GM18951 (cell line): ENCODE results near the gene GLP2R.

Source experiments
- POLR2A ChIP-seq: IDR thresholded peaks from 4 replicates; pipeline ENCODE4 v1.6.1; 2011; ENCODE audit warnings: mild to moderate bottlenecking; ENCODE audit not compliant: insufficient read length, insufficient read depth; ENCODE audit errors: extremely low read depth
- in situ Hi-C: fragments of 300-500 bp; cut with MboI; formaldehyde crosslinking; loops from one replicate; pipeline ENCODE4 v1.12.0; 2022; ENCODE audit warnings: low sequenced_read_pairs, mixed read lengths, inconsistent platforms; ENCODE audit not compliant: unreplicated experiment

Gene GLP2R

DNA sequence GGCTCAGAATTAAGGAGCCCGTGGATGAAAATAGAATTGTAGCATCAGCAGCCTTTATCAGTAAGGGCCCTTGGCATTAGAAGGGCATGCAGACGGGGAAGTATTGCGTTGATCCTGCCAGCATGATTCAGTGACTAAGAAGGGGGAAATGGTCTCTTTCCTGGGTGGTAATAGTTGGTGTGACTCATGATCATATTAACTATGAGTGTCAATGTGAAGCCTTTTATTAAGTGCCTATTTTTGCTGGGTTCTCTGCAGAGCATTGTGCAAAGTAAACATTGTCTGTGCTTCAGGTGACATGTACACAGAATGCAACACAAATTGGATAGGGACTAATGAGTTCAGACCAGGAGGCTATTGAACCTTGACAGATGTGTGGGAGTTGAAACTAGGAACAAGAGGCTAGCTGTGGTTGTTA, 54.9 kb downstream of the GLP2R start:
- in situ Hi-C loops: no loop called here

DNA sequence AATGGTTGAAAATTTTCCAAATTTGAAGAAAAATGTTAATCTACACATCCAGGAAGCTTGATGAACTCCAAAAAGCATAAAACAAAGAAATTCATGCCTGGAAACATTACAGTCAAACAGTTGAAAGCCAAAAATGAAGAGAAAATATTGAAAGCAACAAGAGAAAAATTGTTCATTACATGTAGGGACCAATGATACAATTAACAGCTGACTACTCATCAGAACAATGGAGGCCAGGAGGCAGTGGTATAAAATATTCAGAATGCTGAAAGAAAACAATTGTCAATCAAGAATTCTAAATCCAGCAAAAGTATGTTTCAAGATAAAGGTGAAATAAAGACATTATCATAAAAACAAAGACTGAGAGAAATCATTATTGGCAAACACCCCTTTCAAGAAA, 57.7 kb downstream of the GLP2R start:
- in situ Hi-C loops: no loop called here
- TF ChIP-seq POLR2A: no peak

More for the DNA sequence above, 54.9 kb downstream of the GLP2R start:
- no peak for TF ChIP-seq POLR2A

DNA sequence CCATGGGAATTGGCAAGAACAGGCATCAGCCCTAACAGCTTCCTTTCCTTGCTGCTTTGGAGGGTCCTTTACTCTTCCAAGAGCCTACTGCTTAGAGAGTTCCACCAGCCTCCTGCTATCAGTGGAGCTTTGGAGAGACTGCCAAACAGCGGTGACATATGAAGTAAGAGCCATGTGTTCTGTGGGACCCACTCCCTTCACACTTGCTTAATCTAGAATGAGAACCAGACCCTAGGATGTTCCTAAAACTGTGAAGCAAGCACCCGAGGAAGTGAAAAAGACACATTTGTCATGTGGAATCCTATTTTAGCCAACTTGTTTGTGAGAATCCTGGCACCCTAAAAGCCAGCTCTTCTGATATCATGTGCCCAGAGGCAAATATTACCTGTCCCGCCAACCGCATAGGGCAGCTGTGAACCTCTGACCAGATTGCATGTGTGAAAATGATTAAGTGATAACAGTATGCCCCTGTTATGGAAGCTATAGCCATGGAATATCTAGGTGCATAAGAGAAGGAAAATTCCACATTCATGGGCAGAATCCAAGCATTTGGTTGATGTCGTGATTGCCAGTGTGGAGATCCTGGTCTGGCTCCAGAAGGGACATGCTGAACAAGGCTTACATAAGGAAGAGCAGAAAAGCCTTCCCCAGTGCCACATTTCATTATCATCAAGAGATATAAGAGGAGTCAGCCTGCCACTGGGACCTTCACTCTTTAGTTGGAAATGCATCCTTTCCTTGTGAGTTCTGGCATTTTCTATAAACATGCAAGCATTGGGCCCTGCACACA, 60.6 kb downstream of the GLP2R start:
- in situ Hi-C loops: no loop called here
- TF ChIP-seq POLR2A: no peak

DNA sequence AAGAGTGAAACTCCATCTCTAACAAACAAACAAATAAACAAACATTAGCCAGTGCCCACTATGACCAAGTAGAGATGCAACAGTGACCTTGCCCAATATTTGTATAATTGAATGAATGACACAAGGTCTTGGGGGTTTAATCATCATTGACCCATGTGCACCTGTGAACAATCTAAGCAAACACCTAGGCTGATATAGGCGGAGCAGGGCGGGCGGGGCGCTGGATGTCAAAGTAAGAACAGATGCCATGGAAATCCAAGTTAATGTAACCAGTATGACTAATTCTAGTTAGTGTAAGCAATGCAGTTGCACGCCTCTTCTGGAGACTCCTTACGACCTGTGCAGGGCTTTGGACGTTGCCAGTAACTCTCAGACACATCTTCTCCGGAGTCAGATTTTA, 61.8 kb downstream of the GLP2R start:
- no peak for TF ChIP-seq POLR2A

DNA sequence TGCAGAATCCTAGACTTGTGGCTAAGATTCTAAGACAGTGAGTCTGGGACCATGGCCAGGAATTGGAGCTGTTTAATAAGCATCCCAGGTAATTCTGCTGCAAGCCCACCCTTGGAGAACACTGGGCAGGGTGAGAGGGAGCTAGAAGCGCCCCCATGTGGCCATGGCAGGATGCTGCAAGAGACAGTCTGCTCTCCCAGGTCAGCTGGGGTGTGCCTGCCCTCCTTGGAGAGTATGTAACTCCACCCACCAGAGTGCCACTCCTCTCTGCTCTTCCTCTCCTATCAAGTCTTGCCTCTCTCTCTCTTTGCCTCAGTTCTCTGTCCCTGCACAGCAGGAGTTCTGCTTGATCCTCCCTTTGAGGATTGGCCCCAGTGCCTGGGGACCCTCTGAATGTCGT, 64.4 kb downstream of the GLP2R start:
- in situ Hi-C loops: no loop called here
- TF ChIP-seq POLR2A: no peak

More for the DNA sequence above, 61.8 kb downstream of the GLP2R start:
- in situ Hi-C loops: no loop called here

DNA sequence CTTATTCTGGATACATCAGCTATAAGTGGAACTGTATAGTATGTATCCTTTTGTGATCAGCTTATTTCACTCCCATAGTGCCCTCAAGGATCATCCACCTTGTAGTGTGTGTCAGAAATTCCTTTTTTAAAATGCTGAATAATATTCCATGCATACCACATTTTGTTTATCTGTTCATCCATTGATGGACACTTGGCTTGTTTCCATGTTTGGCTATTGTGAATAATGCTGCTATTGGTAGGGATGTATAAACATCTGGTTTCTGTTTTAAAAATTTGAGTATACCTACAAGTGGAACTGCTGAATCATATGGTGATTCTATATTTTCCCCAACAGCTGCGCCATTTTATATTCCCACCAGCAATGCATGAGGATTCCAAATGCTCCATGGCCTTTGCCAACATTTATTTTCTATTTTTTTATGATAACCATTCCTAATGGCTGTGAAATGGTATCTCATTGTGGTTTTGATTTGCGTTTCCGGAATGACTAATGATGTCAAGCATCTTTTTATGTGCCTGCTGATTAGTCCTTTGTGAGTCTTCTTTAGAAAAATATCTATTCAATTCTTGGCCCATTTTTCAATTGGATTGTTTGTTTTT, 67.8 kb downstream of the GLP2R start:
- no peak for TF ChIP-seq POLR2A
- in situ Hi-C loops: no loop called here

DNA sequence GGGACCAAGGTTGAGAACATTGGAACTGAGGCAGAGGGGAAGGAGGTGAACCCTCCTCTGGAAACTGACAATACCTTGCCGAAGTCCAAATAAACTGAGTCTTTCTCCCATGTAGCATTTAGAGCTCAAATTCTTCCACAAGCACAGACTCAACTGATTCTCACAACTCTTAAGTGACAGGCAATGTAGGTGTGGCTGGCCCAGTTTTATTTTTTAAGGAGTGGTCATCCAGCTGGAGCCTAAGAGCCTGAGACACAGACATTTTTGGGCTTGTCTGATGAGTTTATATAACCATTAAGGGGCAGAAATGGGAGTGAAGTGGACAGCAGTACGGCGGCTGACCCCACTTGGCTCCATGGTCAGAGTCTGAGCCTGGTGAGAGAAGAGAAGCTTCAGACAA, 68.5 kb downstream of the GLP2R start:
- no peak for TF ChIP-seq POLR2A
- in situ Hi-C loops: no loop called here

DNA sequence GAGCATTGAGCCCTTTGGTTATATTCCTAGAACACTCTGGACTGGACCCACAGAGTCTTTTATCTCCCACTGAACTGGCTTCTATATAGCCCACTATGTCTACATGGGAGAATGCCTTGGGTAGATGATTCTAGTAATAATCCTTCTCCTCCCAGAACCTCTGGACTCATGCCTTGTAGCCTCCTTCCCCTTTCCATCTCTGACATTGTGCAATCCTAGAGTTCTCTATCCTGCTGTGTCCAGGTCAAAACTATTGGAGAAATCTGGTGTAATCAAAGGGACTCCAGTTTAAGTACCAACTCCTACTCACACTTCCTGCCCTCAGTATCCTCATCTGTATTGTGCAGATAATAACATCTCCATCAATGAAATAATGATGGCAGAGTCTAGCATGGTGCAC, 70.2 kb downstream of the GLP2R start:
- no peak for TF ChIP-seq POLR2A
- in situ Hi-C loops: no loop called here

DNA sequence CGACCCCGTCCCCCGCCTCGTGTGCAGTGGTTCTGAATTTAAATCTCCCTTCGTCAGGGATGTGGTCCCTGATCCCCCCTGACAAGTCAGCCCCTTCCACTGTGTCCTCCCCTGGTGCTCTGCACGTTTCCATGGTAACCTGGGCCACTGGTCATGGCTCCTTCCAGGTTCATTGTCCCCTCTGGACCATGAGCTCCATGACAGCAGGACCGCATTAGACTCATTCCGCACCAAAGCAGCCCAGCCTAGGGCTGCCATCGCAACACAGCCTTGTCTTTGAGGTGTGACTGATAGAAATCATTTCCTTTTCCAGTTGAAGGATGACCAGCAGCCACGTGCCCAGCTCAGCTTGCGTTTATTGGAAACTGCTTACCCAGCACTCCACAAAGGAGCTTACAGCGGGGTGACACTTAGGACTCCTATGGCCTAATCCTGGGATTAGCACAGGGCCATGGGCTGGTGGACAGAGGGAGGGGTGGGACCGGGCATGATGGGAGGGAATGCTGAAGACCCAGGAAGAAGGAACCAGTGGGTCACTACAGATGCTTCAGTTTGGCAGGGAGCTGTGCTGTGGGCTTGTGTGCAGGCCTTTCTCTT, 71.7 kb downstream of the GLP2R start:
- no peak for TF ChIP-seq POLR2A
- in situ Hi-C loops: no loop called here

DNA sequence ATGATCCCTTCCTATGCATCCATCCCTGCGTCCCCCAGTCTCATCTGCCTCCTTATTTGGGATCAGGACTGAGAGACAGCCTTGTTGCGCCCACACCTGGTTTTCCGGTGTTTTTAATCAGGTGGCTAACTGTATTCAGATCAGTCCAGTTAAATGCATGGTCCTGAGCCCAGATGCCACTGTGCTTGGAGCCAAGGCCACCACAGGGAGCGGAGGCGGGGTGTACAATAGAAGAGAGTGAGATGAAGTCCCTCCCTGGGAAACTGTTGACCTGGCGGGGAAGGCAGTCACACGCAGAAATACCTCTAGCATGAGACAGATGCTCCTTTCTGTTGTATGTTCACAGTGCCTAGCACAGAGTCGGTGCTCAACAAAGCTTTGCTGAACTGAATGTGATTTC, 73.1 kb downstream of the GLP2R start:
- in situ Hi-C loops: no loop called here
- no peak for TF ChIP-seq POLR2A

DNA sequence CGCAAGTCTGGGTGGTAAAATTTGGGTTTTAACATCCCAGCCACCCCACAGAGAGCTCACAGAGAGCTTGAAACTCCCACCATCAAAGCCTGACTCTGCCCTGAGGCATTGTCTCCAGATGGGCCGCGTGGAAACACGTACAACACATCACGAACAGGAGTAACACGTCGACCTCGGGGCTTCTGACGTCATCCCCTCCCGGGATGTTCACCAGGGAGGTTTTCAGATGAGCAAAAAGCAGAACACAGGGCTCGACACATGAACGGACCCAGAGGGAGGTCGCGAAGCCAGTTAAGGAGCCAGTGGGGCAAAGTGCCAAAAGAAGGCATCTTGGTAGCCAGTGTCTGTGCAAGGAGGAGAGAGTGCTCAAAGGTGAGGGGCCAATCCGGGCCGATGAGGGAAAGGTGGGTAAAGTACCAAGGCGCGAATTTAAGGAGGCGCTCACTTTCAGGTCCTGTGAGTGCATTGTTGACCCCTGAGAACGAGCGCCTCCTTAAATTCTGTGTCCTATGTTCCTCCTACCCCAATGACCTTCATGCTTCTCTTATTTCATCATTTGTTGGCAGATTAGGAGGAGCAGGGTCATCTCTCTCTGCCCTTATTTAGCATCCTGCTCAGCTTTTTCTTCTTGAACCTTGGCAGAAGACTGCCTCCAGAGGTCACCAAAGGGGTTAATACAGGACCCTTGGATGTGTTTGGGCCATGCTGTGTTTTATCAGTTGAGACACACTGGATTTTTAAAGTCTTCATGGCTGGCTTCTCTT, 73.7 kb downstream of the GLP2R start:
- in situ Hi-C loops: no loop called here
- no peak for TF ChIP-seq POLR2A

DNA sequence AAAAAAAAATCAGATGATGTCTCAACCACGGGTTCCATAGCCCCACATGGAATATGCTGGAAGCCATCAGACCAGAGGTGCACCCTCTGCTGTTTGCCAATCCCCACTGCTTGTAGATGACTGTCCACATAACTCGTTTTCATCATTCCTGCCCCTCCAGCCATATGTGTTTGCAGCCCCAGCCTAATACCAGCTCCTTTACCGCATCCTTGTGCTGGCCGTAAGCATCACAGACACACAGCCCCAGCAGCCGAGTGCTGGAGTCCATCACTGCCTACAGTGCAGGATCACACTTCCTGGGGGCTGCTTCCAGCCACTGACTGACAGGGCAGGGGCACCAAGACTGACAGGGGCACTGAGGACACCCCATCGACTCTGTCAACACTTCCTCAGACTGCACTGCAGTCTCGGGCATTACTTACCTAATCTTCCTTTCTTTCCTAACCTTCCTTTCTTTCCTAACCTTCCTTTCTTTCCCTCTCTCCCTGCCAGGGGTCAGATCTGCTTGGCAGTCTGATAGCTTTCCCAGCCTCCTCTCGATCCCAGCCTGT, 74.4 kb downstream of the GLP2R start:
- TF ChIP-seq POLR2A: no peak
- in situ Hi-C loops: no loop called here

DNA sequence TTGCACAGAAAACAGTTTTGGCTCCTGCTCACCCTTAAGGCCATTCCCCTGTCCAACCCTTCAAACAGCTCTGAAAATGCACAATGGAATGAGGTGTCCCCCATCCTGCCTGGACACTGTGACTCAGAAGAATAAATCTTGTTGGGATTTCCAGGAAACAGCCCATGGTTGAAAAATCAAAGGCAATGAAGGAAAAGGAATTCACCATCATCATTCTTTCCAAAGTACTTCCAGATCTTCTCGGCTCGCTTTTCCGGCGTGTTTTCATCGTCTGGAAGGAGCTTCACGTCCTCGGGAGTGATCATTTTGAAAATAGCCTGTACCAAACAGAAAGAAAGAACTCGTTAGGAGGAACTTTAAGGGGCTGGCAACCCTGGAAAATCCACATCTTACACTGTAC, 75.1 kb downstream of the GLP2R start:
- in situ Hi-C loops: no loop called here

DNA sequence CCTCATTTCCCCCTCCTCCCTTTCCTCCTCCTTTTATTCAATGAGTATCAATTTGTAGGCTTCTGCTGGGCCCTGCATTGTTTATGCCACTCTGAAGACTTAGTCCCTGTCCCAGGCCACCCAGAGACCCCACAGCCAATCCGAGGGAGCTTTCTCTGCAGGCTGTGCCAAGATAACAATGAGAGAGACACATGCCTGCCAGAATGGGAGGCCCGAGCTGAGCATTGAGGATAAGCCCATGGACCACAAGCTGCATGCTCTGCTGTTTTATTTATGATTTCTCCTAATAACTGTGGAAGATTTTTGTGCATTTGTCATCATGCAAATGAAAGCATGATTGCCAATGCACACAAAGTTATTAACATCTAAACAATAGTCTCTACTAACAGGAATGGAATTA, 76.4 kb downstream of the GLP2R start:
- in situ Hi-C loops: no loop called here
- TF ChIP-seq POLR2A: no peak

More for the DNA sequence above, 75.1 kb downstream of the GLP2R start:
- TF ChIP-seq POLR2A: no peak
